GM23248 (cell line): ENCODE results near the gene RTN4. TPM values are rescaled to one million over a fixed set of nuclear protein-coding genes. Genes with fewer than 3 reads are reported as not detected.

Source experiments
- DNase-seq: peaks from one replicate; pipeline ENCODE4 v3.0.0-alpha.2; 2015
- H2AFZ ChIP-seq: fragments of 200-600 bp; sonication (generic); 2 replicates; pipeline ENCODE4 v1.6.1; 2016; ENCODE audit warnings: antibody characterized with exemption
- H3F3A ChIP-seq: fragments of 200-600 bp; sonication (generic); 2 replicates; pipeline ENCODE4 v1.6.1; 2016; ENCODE audit warnings: mild to moderate bottlenecking, antibody characterized with exemption, mixed run types; ENCODE audit not compliant: insufficient read depth
- H3K27ac ChIP-seq: fragments of 200-600 bp; sonication (generic); 2 replicates; pipeline ENCODE4 v1.5.1; 2016; ENCODE audit warnings: mild to moderate bottlenecking
- H3K27me3 ChIP-seq: fragments of 200-600 bp; sonication (generic); replicated peaks from 2 replicates; pipeline ENCODE4 v1.6.1; 2016; ENCODE audit warnings: mild to moderate bottlenecking; ENCODE audit not compliant: insufficient read depth
- H3K36me3 ChIP-seq: fragments of 200-600 bp; sonication (generic); 2 replicates; pipeline ENCODE4 v1.6.1; 2016; ENCODE audit warnings: low read depth, mild to moderate bottlenecking
- H3K4me1 ChIP-seq: fragments of 200-600 bp; sonication (generic); 2 replicates; pipeline ENCODE4 v1.6.1; 2016; ENCODE audit warnings: mild to moderate bottlenecking; ENCODE audit not compliant: insufficient read depth
- H3K4me2 ChIP-seq: fragments of 200-600 bp; sonication (generic); one replicate; pipeline ENCODE4 v1.6.1; 2016; ENCODE audit warnings: mild to moderate bottlenecking; ENCODE audit not compliant: unreplicated experiment
- H3K4me3 ChIP-seq: fragments of 200-600 bp; sonication (generic); 2 replicates; pipeline ENCODE4 v1.5.1; 2016; ENCODE audit warnings: mild to moderate bottlenecking
- H3K79me2 ChIP-seq: fragments of 200-600 bp; sonication (generic); 2 replicates; pipeline ENCODE4 v1.6.1; 2016; ENCODE audit warnings: mild to moderate bottlenecking; ENCODE audit not compliant: insufficient read depth
- H3K9ac ChIP-seq: fragments of 200-600 bp; sonication (generic); 2 replicates; pipeline ENCODE4 v1.6.1; 2016; ENCODE audit warnings: mild to moderate bottlenecking
- H3K9me2 ChIP-seq: fragments of 200-600 bp; sonication (generic); 2 replicates; pipeline ENCODE4 v1.6.1; 2016; ENCODE audit warnings: mixed run types, mild to moderate bottlenecking, moderate library complexity; ENCODE audit not compliant: insufficient read depth
- H3K9me3 ChIP-seq: fragments of 200-600 bp; sonication (generic); one replicate; pipeline ENCODE4 v1.6.1; 2017; ENCODE audit warnings: low read depth
- H4K20me1 ChIP-seq: fragments of 200-600 bp; sonication (generic); 2 replicates; pipeline ENCODE4 v1.6.0; 2016; ENCODE audit not compliant: insufficient read depth
- EZH2 ChIP-seq: fragments of 200-600 bp; sonication (generic); IDR thresholded peaks from 2 replicates; pipeline ENCODE4 v1.6.1; 2018; ENCODE audit warnings: antibody characterized with exemption, mild to moderate bottlenecking; ENCODE audit not compliant: insufficient read depth, poor library complexity, severe bottlenecking
- EZH2phosphoT487 ChIP-seq: fragments of 200-600 bp; sonication (generic); IDR thresholded peaks from 2 replicates; pipeline ENCODE4 v1.6.1; 2018; ENCODE audit warnings: antibody characterized with exemption, moderate library complexity, mild to moderate bottlenecking, low read depth; ENCODE audit not compliant: insufficient read depth
- WGBS, 2 experiments: methylation state at CpG; one replicate each; pipeline ENCODE4 v1.1.6; 2015 to 2017; ENCODE audit warnings: low lambda C conversion rate in 2 of 2, low coverage in 1 of 2; ENCODE audit errors: missing lambda C conversion rate in 2 of 2; 5-methylcytosine and 5-hydroxymethylcytosine counted together
- in situ Hi-C: fragments of 300-500 bp; cut with MboI; formaldehyde crosslinking; loops from 2 replicates; pipeline ENCODE4 v1.15.0; 2020
- polyA plus RNA-seq: library from polyadenylated mRNA; unstranded; fragments of >200 nt; fragmentation: Nextera tagmentation; extraction: Ambion mirVana; gene quantifications from 2 replicates; pipeline ENCODE4 v1.2.1, GENCODE V29; 2016
- total RNA-seq: library from RNA; depleted of rRNA; stranded (reverse); fragments of >200 nt; shearing (Covaris generic); gene quantifications from 2 replicates; pipeline ENCODE4 v1.2.3, GENCODE V29; 2014

Gene RTN4
- total and polyA plus RNA-seq, 2 experiments from 2014 or later, result 361 to 425 TPM

DNA sequence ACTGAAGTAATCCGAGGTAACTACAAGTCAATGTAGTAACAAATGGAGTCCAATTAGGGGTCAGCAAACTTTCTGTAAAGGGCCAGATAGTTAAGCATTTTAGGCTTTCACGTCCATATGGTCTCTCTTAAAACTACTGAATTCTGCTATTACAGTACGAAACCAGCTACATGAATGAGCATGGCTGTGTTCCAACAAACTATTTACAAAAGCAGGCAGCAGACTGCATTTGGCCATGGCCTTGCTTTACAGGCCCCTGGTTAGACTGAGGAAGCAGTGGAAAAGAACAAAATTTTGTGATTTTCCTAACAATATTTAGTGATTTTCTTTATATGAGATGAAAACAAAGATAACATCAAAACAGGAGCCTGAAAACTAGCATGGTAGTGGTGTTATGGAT lies 64.0 kb downstream of the RTN4 start:
- no peak overlapping the region for H3K4me2 ChIP-seq
- in situ Hi-C loops, result no loop called here
- no peak overlapping the region for H3K27ac ChIP-seq
- TF ChIP-seq EZH2phosphoT487 (no peak), EZH2 (no peak)
- no peak for DNase-seq
- H4K20me1 ChIP-seq, result peaks cover 78% of the 10 kb centered on the region
- H3K9me2 ChIP-seq, result no peaks in the 10 kb centered on the region
- WGBS, 2 experiments, result 66 to 72% methylated on average over 3 of the region's 3 CpGs
- H3F3A ChIP-seq, result peaks cover 79% of the 10 kb centered on the region
- no peaks in the 10 kb centered on the region for H3K9me3 ChIP-seq
- peaks cover 46% of the 10 kb centered on the region for H3K36me3 ChIP-seq
- H3K4me3 ChIP-seq, result no peak overlapping the region
- no peak overlapping the region for H3K9ac ChIP-seq
- no peak overlapping the region for H2AFZ ChIP-seq
- H3K4me1 ChIP-seq, result peaks cover 57% of the 10 kb centered on the region
- H3K27me3 ChIP-seq, result no peaks in the 10 kb centered on the region
- peaks cover 100% of the 10 kb centered on the region for H3K79me2 ChIP-seq

DNA sequence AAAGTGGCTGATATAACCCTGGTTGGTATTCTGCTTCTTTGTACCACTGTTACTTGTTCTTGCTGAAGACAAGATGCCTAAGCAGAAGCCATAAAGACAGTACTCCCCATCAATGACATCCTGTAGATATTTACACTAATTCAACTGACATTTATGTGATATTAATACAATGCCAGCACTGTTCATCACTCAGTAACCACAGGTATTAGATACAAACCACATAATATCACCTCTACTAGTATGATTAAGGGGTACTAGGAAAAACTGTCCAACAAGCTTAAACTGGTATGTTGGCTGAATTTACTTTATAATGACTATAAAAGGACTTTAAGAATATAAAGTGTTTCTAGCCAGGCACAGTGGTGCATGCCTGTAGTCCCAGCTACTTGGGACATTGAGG lies 65.8 kb downstream of the RTN4 start:
- H4K20me1 ChIP-seq, result peaks cover 69% of the 10 kb centered on the region
- peak overlapping the region; percentile 50 for H3K27ac ChIP-seq
- peaks cover 53% of the 10 kb centered on the region for H3K36me3 ChIP-seq
- no peak overlapping the region for H2AFZ ChIP-seq
- H3K9me2 ChIP-seq, result no peaks in the 10 kb centered on the region
- no peaks in the 10 kb centered on the region for H3K27me3 ChIP-seq
- H3K9ac ChIP-seq, result no peak overlapping the region
- DNase-seq, result no peak
- no peaks in the 10 kb centered on the region for H3K9me3 ChIP-seq
- in situ Hi-C loops, result no loop called here
- no peak overlapping the region for H3K4me3 ChIP-seq
- H3K4me2 ChIP-seq, result peak overlapping the region; percentile 25
- TF ChIP-seq EZH2phosphoT487, result no peak
- TF ChIP-seq EZH2, result no peak
- peaks cover 91% of the 10 kb centered on the region for H3F3A ChIP-seq
- H3K79me2 ChIP-seq, result peaks cover 100% of the 10 kb centered on the region
- peaks cover 73% of the 10 kb centered on the region for H3K4me1 ChIP-seq

DNA sequence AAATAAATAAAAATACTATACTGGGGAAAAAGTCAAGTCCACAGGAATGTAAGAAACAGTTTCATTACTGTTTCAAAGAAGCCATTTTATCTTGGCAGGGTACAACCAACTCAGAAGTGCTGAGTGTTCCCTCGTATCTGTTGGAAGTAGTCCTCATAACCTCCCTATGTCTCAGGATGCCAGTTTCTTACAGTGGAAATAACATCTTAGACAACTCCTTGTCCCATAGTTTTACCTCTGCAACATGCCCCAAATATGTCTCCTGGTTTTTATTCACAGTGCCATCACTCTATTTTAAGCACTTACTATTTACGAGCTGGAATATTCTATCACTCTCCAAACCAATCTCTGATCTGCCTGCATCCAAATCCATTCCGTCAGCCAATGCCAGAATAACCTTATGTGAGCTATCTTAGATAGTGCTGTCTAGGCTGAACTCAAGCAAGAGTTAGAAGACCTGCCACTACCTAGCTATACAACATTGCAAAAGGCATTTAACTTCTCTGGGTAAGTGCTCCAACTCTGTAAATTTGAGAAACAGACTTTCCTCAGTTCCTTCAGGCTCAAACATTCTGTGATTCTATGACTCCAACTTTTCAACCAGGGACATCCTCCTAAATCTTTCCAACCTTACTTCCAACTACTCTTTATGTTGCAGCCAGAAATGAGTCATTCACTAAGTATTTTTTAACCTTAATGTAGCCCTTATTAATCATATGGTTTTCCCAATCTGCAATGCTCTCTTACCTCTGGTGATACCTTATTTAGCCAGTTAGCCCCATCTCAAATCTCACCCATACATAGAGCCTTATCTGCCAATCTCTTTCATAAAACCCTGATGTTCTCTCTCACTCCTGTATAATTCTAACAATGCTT lies 66.7 kb downstream of the RTN4 start:
- no peak overlapping the region for H2AFZ ChIP-seq
- peaks cover 56% of the 10 kb centered on the region for H3K36me3 ChIP-seq
- in situ Hi-C loops, result no loop called here
- no peaks in the 10 kb centered on the region for H3K9me2 ChIP-seq
- no peak overlapping the region for H3K9ac ChIP-seq
- H3K4me2 ChIP-seq, result peak overlapping the region; percentile 64
- peak overlapping the region; percentile 50 for H3K27ac ChIP-seq
- H3K79me2 ChIP-seq, result peaks cover 100% of the 10 kb centered on the region
- no peaks in the 10 kb centered on the region for H3K27me3 ChIP-seq
- peaks cover 65% of the 10 kb centered on the region for H4K20me1 ChIP-seq
- peaks cover 86% of the 10 kb centered on the region for H3F3A ChIP-seq
- H3K4me1 ChIP-seq, result peaks cover 70% of the 10 kb centered on the region
- H3K4me3 ChIP-seq, result peak overlapping the region; percentile 18; the same call in 1 of the 2 replicates
- no peak for TF ChIP-seq EZH2phosphoT487
- no peak for TF ChIP-seq EZH2
- 10 to 19% methylated on average over 3 of the region's 3 CpGs for WGBS, 2 experiments
- DNase-seq, result peak; percentile 73
- H3K9me3 ChIP-seq, result no peaks in the 10 kb centered on the region

DNA sequence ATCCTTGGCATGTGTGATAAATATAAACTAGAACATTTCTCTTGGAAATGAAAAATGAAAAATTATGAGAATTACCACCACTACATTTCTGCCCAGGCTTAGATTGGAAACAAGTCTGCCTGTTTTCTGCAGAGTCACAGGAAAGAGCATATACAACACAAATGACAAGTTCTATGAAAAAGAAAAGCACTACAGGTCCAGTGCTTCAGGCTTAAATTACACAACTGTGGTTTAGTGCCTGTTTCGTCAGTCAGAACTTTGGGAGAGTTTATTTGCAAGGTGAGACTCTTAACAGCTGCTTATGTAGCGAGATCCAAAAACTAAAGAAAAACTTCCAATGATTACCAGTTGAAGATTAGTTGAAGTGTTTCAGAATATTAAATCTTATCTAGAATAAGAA lies 68.9 kb downstream of the RTN4 start:
- H3K4me1 ChIP-seq, result peaks cover 67% of the 10 kb centered on the region
- peak overlapping the region; percentile 13 for H3K27ac ChIP-seq
- no peaks in the 10 kb centered on the region for H3K27me3 ChIP-seq
- peaks cover 63% of the 10 kb centered on the region for H3K36me3 ChIP-seq
- in situ Hi-C loops, result no loop called here
- no peak for TF ChIP-seq EZH2
- TF ChIP-seq EZH2phosphoT487, result no peak
- peaks cover 54% of the 10 kb centered on the region for H4K20me1 ChIP-seq
- H3K9me2 ChIP-seq, result no peaks in the 10 kb centered on the region
- DNase-seq, result no peak
- no peaks in the 10 kb centered on the region for H3K9me3 ChIP-seq
- 85 to 90% methylated on average over 2 of the region's 2 CpGs for WGBS, 2 experiments
- H3F3A ChIP-seq, result peaks cover 85% of the 10 kb centered on the region
- H2AFZ ChIP-seq, result no peak overlapping the region
- H3K9ac ChIP-seq, result no peak overlapping the region
- no peak overlapping the region for H3K4me3 ChIP-seq
- H3K79me2 ChIP-seq, result peaks cover 100% of the 10 kb centered on the region
- no peak overlapping the region for H3K4me2 ChIP-seq
